ENCODE data around the gene OR2S2. TPM values are rescaled to one million over a fixed set of nuclear protein-coding genes. Genes with fewer than 3 reads are reported as not detected.

Gene OR2S2
- total RNA-seq, 1 donor = under 0.01 TPM

GRCh38 chr9:35933550-35934067 is 24.3 kb downstream of the OR2S2 start:
- TF ChIP-seq, protein P1, sequence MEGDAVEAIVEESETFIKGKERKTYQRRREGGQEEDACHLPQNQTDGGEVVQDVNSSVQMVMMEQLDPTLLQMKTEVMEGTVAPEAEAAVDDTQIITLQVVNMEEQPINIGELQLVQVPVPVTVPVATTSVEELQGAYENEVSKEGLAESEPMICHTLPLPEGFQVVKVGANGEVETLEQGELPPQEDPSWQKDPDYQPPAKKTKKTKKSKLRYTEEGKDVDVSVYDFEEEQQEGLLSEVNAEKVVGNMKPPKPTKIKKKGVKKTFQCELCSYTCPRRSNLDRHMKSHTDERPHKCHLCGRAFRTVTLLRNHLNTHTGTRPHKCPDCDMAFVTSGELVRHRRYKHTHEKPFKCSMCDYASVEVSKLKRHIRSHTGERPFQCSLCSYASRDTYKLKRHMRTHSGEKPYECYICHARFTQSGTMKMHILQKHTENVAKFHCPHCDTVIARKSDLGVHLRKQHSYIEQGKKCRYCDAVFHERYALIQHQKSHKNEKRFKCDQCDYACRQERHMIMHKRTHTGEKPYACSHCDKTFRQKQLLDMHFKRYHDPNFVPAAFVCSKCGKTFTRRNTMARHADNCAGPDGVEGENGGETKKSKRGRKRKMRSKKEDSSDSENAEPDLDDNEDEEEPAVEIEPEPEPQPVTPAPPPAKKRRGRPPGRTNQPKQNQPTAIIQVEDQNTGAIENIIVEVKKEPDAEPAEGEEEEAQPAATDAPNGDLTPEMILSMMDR (IDR thresholded peaks at IDR 0.05; ENCODE audit: insufficient read depth, low read depth, low read length) = no peak
- H3K4me3 ChIP-seq (ENCODE audit: low read depth, low read length) = no peak overlapping the region
- DNase-seq (ENCODE audit: low read depth) = no peak

DNA sequence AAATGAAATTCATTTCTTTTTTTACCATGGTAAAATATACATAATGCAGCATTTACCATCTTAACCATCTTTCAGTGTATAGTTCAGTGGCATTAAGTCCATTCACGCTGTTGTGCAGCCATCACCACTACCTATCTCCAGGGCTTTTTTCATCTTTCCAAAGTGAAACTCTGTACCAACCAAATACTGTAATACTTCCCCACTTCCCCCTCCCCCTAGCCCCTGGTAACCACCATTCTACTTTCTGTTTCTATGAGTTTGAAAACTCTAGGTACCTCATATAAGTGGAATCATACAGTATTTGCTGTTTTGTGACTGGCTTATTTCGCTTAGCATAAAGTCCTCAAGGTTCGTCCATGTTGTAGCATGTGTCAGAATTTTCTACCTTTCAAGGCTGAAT is 25.2 kb downstream of the OR2S2 start:
- TF ChIP-seq, protein P1 (IDR thresholded peaks at IDR 0.05; ENCODE audit: insufficient read depth, low read depth, low read length) = no peak
- no peak overlapping the region for H3K4me3 ChIP-seq (ENCODE audit: low read depth, low read length)
- no peak for DNase-seq (ENCODE audit: low read depth)

DNA sequence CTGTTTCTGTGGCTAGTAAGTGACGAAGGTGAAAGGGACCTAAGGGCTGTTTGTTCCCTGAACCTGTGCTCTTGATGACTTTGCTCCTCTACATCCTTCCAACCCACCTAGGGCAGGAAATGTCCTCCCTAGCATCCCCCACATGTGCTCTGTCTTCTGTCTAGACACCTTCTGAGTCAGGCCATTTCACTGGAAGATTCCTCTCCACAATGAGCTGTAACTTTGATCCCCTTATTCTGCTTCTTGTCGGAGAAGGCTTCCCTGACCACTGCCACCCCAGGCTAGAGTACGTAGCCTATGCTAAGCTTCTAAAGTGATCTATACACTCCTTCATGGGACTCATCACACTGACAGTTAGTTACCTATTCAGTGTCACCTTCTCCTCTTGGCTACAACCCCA is 27.0 kb downstream of the OR2S2 start:
- DNase-seq (ENCODE audit: low read depth) = no peak
- H3K4me3 ChIP-seq (ENCODE audit: low read depth, low read length) = no peak overlapping the region
- TF ChIP-seq, protein P1 (IDR thresholded peaks at IDR 0.05; ENCODE audit: insufficient read depth, low read depth, low read length) = no peak

GRCh38 chr9:35930521-35930920 is 27.4 kb downstream of the OR2S2 start:
- DNase-seq (ENCODE audit: low read depth) = no peak
- TF ChIP-seq, protein P1 (IDR thresholded peaks at IDR 0.05; ENCODE audit: insufficient read depth, low read depth, low read length) = no peak
- H3K4me3 ChIP-seq (ENCODE audit: low read depth, low read length) = no peak overlapping the region

- no peak overlapping the region for H3K4me3 ChIP-seq (ENCODE audit: low read depth, low read length)
- TF ChIP-seq, protein P1 (IDR thresholded peaks at IDR 0.05; ENCODE audit: insufficient read depth, low read depth, low read length) = no peak
- DNase-seq (ENCODE audit: low read depth) = no peak
Observed at GRCh38 chr9:35929453-35929718, 28.6 kb downstream of the OR2S2 start.

DNA sequence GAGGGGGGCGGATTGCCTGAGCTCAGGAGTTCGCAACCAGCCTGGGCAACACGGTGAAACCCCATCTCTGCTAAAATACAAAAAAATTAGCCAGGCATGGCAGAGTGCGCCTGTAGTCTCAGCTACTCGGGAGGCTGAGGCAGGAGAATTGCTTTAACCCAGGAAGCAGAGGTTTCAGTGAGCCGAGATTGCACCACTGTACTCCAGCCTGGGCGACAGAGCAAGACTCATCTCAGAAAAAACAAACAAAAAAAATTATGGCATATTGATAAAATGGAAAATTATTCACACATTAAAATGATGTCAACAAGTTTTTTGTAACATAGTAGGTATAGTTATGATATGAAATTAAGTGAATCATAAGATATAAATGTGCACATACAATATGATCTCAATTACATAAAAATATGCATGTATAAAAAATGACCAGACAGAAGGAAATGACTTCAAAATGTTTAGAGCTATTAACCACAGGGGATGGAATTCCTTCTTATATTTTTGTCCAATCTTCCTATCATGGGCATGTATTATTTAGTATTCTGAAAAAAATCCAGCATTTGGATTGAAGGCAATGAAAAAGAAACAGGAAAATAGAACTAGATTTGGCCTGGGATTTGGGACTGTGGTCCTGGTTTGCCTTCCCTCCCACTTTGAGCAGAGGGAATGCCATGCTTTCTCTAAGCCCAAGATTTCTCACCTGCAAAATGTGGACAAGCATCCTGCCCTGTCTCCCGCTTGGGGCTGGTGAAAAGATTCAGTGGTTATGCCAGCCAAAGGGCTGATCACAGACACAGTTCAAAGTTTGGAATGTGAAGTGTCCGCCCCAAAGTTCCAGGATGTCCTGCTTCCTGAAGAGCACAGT is 29.1 kb downstream of the OR2S2 start:
- TF ChIP-seq, protein P1 (IDR thresholded peaks at IDR 0.05; ENCODE audit: insufficient read depth, low read depth, low read length) = no peak
- DNase-seq (ENCODE audit: low read depth) = no peak
- no peak overlapping the region for H3K4me3 ChIP-seq (ENCODE audit: low read depth, low read length)
